SU-DHL-6 (cell line): ENCODE measurements around the gene TEDDM1.

ENCODE experiments used
- H2AFZ ChIP-seq: fragments of 200-600 bp; sonication (generic); 2 replicates; pipeline ENCODE4 v1.6.1; 2014; ENCODE audit warnings: low read depth, mild to moderate bottlenecking, moderate library complexity, mixed read lengths, antibody characterized with exemption, low read length; ENCODE audit not compliant: severe bottlenecking
- H3F3A ChIP-seq: fragments of 200-600 bp; shearing (Covaris generic); 2 replicates; pipeline ENCODE4 v1.6.0; 2016; ENCODE audit warnings: antibody characterized with exemption, mild to moderate bottlenecking; ENCODE audit not compliant: insufficient read depth
- H3K27ac ChIP-seq: fragments of 200-600 bp; sonication (generic); 2 replicates; pipeline ENCODE4 v1.5.1; 2016; ENCODE audit warnings: low read depth, mild to moderate bottlenecking, low read length, moderate library complexity, mixed read lengths
- H3K27me3 ChIP-seq: fragments of 200-600 bp; sonication (generic), shearing (Covaris generic); 2 replicates; pipeline ENCODE4 v1.6.0; 2014; ENCODE audit warnings: mild to moderate bottlenecking, low read length
- H3K36me3 ChIP-seq: fragments of 200-600 bp; sonication (generic); 2 replicates; pipeline ENCODE4 v1.6.1; 2014; ENCODE audit warnings: mild to moderate bottlenecking, low read length, mixed read lengths
- H3K4me2 ChIP-seq: fragments of 300-600, 200-600 bp; shearing (Covaris generic), sonication (generic); 2 replicates; pipeline ENCODE4 v1.6.0; 2014; ENCODE audit warnings: low read length, low read depth, mild to moderate bottlenecking; ENCODE audit not compliant: poor library complexity, severe bottlenecking
- H3K4me3 ChIP-seq: fragments of 200-600 bp; sonication (generic); 2 replicates; pipeline ENCODE4 v1.5.1; 2014; ENCODE audit warnings: antibody characterized with exemption, low read length, mild to moderate bottlenecking, mixed read lengths; ENCODE audit not compliant: insufficient read depth, poor library complexity, severe bottlenecking
- H3K79me2 ChIP-seq: fragments of 200-600 bp; sonication (generic); 2 replicates; pipeline ENCODE4 v1.6.1; 2014; ENCODE audit warnings: mild to moderate bottlenecking, low read length, moderate library complexity; ENCODE audit not compliant: insufficient read depth
- H3K9ac ChIP-seq: fragments of 200-600 bp; sonication (generic); 2 replicates; pipeline ENCODE4 v1.7.0; 2014; ENCODE audit warnings: mild to moderate bottlenecking, low read length
- H3K9me2 ChIP-seq: fragments of 200-600 bp; sonication (generic); replicated peaks from 2 replicates; pipeline ENCODE4 v1.6.1; 2014; ENCODE audit warnings: low read length; ENCODE audit not compliant: insufficient read depth
- H3K9me3 ChIP-seq: fragments of 200-600 bp; sonication (generic); 2 replicates; pipeline ENCODE4 v1.6.1; 2014; ENCODE audit warnings: low read length, mixed read lengths; ENCODE audit not compliant: insufficient read depth
- H4K20me1 ChIP-seq: fragments of 200-600 bp; sonication (generic); 2 replicates; pipeline ENCODE4 v1.6.1; 2014; ENCODE audit warnings: low read depth, mild to moderate bottlenecking, antibody characterized with exemption, low read length, moderate library complexity, mixed read lengths
- EZH2phosphoT487 ChIP-seq: fragments of 200-600 bp; sonication (generic), shearing (Covaris generic); conservative IDR thresholded peaks from 2 replicates; pipeline ENCODE4 v1.6.1; 2018; ENCODE audit warnings: mild to moderate bottlenecking, antibody characterized with exemption, low read length, moderate library complexity, mixed read lengths
- TF ChIP-seq, protein P1 (sequence below): fragments of 200-600 bp; sonication (generic); IDR thresholded peaks from one replicate; pipeline ENCODE4 v1.5.1; 2017; ENCODE audit warnings: antibody characterized with exemption, mild to moderate bottlenecking, low read length, moderate library complexity; ENCODE audit not compliant: insufficient read depth, poor library complexity, severe bottlenecking

Gene TEDDM1

DNA sequence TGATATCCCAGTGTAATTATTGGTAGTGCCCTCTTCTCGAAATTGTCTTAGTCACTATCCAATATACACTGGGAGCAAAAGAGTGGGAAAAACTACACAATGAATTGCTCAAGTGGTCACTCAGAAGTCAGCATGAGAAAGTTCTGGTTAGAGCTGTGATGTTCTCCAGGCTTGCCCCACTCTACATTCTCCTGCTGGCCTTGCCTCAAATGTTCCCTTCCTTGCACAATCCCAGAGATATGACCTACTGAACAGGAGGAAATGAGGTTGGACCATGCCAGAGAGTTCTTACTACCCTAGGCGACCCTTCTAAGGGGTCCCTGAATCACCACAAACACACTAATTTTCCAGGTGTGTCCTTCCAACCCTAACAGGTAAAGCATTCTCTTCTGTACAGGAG lies 49.6 kb downstream of the TEDDM1 start:
- no peaks in the 10 kb centered on the region for H3K36me3 ChIP-seq
- H3F3A ChIP-seq: no peaks in the 10 kb centered on the region
- TF ChIP-seq EZH2phosphoT487: no peak
- TF ChIP-seq, protein P1, sequence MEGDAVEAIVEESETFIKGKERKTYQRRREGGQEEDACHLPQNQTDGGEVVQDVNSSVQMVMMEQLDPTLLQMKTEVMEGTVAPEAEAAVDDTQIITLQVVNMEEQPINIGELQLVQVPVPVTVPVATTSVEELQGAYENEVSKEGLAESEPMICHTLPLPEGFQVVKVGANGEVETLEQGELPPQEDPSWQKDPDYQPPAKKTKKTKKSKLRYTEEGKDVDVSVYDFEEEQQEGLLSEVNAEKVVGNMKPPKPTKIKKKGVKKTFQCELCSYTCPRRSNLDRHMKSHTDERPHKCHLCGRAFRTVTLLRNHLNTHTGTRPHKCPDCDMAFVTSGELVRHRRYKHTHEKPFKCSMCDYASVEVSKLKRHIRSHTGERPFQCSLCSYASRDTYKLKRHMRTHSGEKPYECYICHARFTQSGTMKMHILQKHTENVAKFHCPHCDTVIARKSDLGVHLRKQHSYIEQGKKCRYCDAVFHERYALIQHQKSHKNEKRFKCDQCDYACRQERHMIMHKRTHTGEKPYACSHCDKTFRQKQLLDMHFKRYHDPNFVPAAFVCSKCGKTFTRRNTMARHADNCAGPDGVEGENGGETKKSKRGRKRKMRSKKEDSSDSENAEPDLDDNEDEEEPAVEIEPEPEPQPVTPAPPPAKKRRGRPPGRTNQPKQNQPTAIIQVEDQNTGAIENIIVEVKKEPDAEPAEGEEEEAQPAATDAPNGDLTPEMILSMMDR: no peak
- no peak overlapping the region for H3K27ac ChIP-seq
- H3K27me3 ChIP-seq: no peaks in the 10 kb centered on the region
- H3K79me2 ChIP-seq: no peaks in the 10 kb centered on the region
- H3K9me2 ChIP-seq: no peaks in the 10 kb centered on the region
- no peaks in the 10 kb centered on the region for H4K20me1 ChIP-seq
- no peak overlapping the region for H3K4me2 ChIP-seq
- H3K4me3 ChIP-seq: no peak overlapping the region
- H2AFZ ChIP-seq: no peak overlapping the region
- no peak overlapping the region for H3K9ac ChIP-seq
- no peaks in the 10 kb centered on the region for H3K9me3 ChIP-seq

DNA sequence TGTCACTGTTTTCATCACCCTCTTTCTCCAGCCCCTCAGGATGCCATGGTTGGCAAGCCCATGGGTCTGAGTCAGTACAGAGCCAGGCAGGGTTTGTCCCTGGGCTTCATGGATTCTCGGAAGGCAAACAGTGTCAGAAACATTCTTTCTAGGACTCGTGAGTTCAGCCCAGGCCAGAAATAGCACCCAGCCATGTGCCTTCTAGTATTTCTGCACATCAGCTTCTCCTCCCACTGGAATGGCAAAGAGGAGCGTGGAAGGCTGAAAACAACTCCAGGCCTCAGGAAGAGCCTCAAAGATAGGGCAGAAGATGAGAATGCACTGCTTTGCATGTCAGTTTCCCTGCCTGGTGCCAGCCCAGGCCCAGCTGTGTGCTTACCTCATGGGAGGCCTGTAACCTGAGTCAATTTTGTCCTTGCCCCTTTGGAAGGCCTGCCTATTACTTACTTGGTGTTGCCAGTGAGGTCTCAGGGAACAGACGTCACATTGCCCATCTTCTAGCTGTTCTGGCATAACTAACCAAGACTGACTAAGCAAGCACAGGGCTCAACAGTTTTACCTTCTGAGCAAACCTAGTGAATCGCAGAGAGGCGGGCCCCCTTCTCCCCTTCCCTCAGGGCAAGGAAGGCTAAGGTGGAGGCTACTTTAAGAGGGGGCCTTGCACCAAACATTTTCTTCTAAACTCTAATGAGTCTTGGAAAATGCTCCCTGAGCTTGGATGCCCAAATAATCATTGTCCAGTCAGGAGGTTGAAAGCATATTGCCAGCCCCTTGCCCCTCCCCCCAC lies 51.3 kb downstream of the TEDDM1 start:
- no peaks in the 10 kb centered on the region for H3K79me2 ChIP-seq
- H3K36me3 ChIP-seq: no peaks in the 10 kb centered on the region
- H3K4me3 ChIP-seq: no peak overlapping the region
- H3K4me2 ChIP-seq: no peak overlapping the region
- H3K27ac ChIP-seq: no peak overlapping the region
- H3K9ac ChIP-seq: no peak overlapping the region
- H3K27me3 ChIP-seq: no peaks in the 10 kb centered on the region
- TF ChIP-seq, protein P1: no peak
- TF ChIP-seq EZH2phosphoT487: no peak
- no peaks in the 10 kb centered on the region for H4K20me1 ChIP-seq
- no peaks in the 10 kb centered on the region for H3K9me2 ChIP-seq
- H3K9me3 ChIP-seq: no peaks in the 10 kb centered on the region
- H2AFZ ChIP-seq: no peak overlapping the region
- no peaks in the 10 kb centered on the region for H3F3A ChIP-seq
